ENCODE results near the gene ZP4. TPM values are rescaled to one million over a fixed set of nuclear protein-coding genes. Genes with fewer than 3 reads are reported as not detected.
A peak's percentile ranks its signal among the peaks of the same experiment; 100 is the strongest.

ZP4 gene
- total and polyA plus RNA-seq, 2 of the 4 experiments (the other 2 are of a cell fraction), result not detected

GRCh38 chr1:237879195-237879594 is 11.5 kb downstream of the ZP4 start:
- no peak overlapping the region for H3K4me2 ChIP-seq (ENCODE audit: low read depth, low read length)
- no peak overlapping the region for H4K5ac ChIP-seq (ENCODE audit: low read depth, low read length)
- no peak overlapping the region for H2BK120ac ChIP-seq (ENCODE audit: low read depth, low read length)
- H3K36me3 ChIP-seq (ENCODE audit: control insufficient read depth, insufficient read depth, low read length), result no peaks in the 10 kb centered on the region
- H3K56ac ChIP-seq (ENCODE audit: extremely low read depth, insufficient read depth, low read length), result no peak overlapping the region
- H2BK20ac ChIP-seq (ENCODE audit: low read depth, low read length), result no peak overlapping the region
- intact Hi-C loops (cut with micrococcal nuclease) (no loop called here), dilution Hi-C loops (cut with HindIII; ENCODE audit: low sequenced_read_pairs, unreplicated experiment) (no loop called here), in situ Hi-C loops (cut with MboI; ENCODE audit: low sequenced_read_pairs) (no loop called here)
- H4K20me1 ChIP-seq (ENCODE audit: insufficient read depth, low read length), result no peaks in the 10 kb centered on the region
- no peaks in the 10 kb centered on the region for H3K9me3 ChIP-seq (ENCODE audit: control insufficient read depth, insufficient read depth, low read length)
- no peak overlapping the region for H2AK5ac ChIP-seq (ENCODE audit: low read depth, low read length)
- no peak overlapping the region for H3K4ac ChIP-seq (ENCODE audit: low read depth, low read length)
- no peak overlapping the region for H2BK5ac ChIP-seq (ENCODE audit: low read depth, low read length, poor library complexity, severe bottlenecking)
- ATAC-seq (ENCODE audit: low read depth), result peak; percentile 32; the same call in 1 of the 2 replicates
- no TSS peak for BruUV-seq (replicated peaks)
- no peaks in the 10 kb centered on the region for H3K27me3 ChIP-seq (ENCODE audit: control insufficient read depth, insufficient read depth, low read length)
- H3K9ac ChIP-seq (ENCODE audit: low read depth, low read length), result no peak overlapping the region
- TF ChIP-seq FOS (IDR thresholded peaks at IDR 0.05; ENCODE audit: low read depth, low read length) (no peak), RCOR1 (IDR thresholded peaks at IDR 0.05; ENCODE audit: insufficient replicate concordance, low read length) (no peak), CTCF (conservative IDR thresholded peaks at IDR 0.05; ENCODE audit: low read depth, low read length) (no peak), ELK1 (IDR thresholded peaks at IDR 0.05; ENCODE audit: borderline replicate concordance, low read depth, low read length) (no peak), CHD1 (IDR thresholded peaks at IDR 0.05; ENCODE audit: low read depth, low read length) (no peak)
- no peaks in the 10 kb centered on the region for H3K79me1 ChIP-seq (ENCODE audit: low read depth in 1 of 2, low read length in 2 of 2)
- H3K18ac ChIP-seq (ENCODE audit: low read depth, low read length), result no peak overlapping the region
- H3K4me3 ChIP-seq (ENCODE audit: insufficient read depth, low read depth, low read length), result no peak overlapping the region
- POLR2A ChIA-PET (ENCODE audit: unreplicated experiment), result no interaction called here
- no peaks in the 10 kb centered on the region for H3K4me1 ChIP-seq (ENCODE audit: control insufficient read depth, insufficient read depth, low read length)
- no peak overlapping the region for H3K14ac ChIP-seq (replicated peaks; ENCODE audit: low read depth, low read length)
- no peak overlapping the region for H4K8ac ChIP-seq (ENCODE audit: low read depth in 2 of 2, low read length in 2 of 2)
- H3K27ac ChIP-seq (ENCODE audit: insufficient read depth, low read length), result no peak overlapping the region
- H2AK9ac ChIP-seq (replicated peaks; ENCODE audit: low read depth, low read length, poor library complexity), result no peak overlapping the region
- no peak overlapping the region for H4K91ac ChIP-seq (ENCODE audit: insufficient read depth, low read depth, low read length)
- no peak overlapping the region for H3K23ac ChIP-seq (ENCODE audit: low read depth, low read length)
- H2AFZ ChIP-seq (replicated peaks; ENCODE audit: low read length, poor library complexity), result no peak overlapping the region
- no peaks in the 10 kb centered on the region for H3K9me1 ChIP-seq (ENCODE audit: insufficient read depth, low read length)
- peak; percentile 56 for DNase-seq
- no peak overlapping the region for H2BK15ac ChIP-seq (ENCODE audit: low read depth, low read length)
- CTCF ChIA-PET, result interaction anchor here (1.5 kb wide), 1 partner anchor 15 kb away, joined by 4 read pairs; no protein-coding TSS in a partner anchor

Data from IMR-90 (cell line).